Vagina (tissue), 2 donors: ENCODE data around the gene CMIP. TPM values are rescaled to one million over a fixed set of nuclear protein-coding genes. Genes with fewer than 3 reads are reported as not detected.
A peak's percentile ranks its signal among the peaks of the same experiment; 100 is the strongest.

Source experiments
- DNase-seq, 2 donors: peaks; one replicate each; pipeline ENCODE4 v3.0.0-alpha.2; 2017; ENCODE audit errors: extremely low spot score in 2 of 2
- H3K27ac ChIP-seq: fragments of 200-600 bp; sonication (generic); one replicate; pipeline ENCODE4 v1.5.1; 2019
- H3K27me3 ChIP-seq: fragments of 200-600 bp; sonication (generic); one replicate; pipeline ENCODE4 v1.5.1; 2019
- H3K36me3 ChIP-seq, 2 donors: fragments of 200-600 bp; sonication (generic); one replicate each; pipeline ENCODE4 v1.5.1; 2017 to 2019
- H3K4me1 ChIP-seq: fragments of 200-600 bp; sonication (generic); one replicate; pipeline ENCODE4 v1.5.1; 2019
- H3K4me3 ChIP-seq, 2 donors: fragments of 200-600 bp; sonication (generic); 1 replicate in 1 of 2; 2 replicates in 1 of 2; pipeline ENCODE4 v1.5.1; 2016 to 2019
- H3K9me3 ChIP-seq: fragments of 200-600 bp; sonication (generic); one replicate; pipeline ENCODE4 v1.5.1; 2019
- CTCF ChIP-seq, 3 experiments: fragments of 450-650 bp in 2 of 3; fragments of 200-600 bp in 1 of 3; sonication (generic) in 1 of 3; IDR thresholded peaks; one replicate each; pipeline ENCODE4 v1.5.1; 2017 to 2019; ENCODE audit warnings: antibody characterized with exemption in 3 of 3, mild to moderate bottlenecking in 2 of 3, moderate library complexity in 2 of 3
- POLR2A ChIP-seq, 2 donors: fragments of 450-650 bp; IDR thresholded peaks; one replicate each; pipeline ENCODE4 v1.6.1; 2017; ENCODE audit warnings: antibody characterized with exemption in 2 of 2, mild to moderate bottlenecking in 2 of 2, moderate library complexity in 2 of 2
- POLR2AphosphoS5 ChIP-seq, 2 donors: sonication (generic); formaldehyde crosslinking; IDR thresholded peaks; one replicate each; pipeline ENCODE4 v1.9.0; 2017; ENCODE audit warnings: antibody characterized with exemption in 2 of 2, mild to moderate bottlenecking in 2 of 2, low read depth in 1 of 2; ENCODE audit not compliant: insufficient read depth in 1 of 2
- intact Hi-C: fragments of 100-400 bp; cut with DNase I; formaldehyde crosslinking; loops from one replicate; pipeline ENCODE4 v1.15.1; 2023
- total RNA-seq: library from RNA; depleted of rRNA; stranded (reverse); fragments of >200 nt; gene quantifications from one replicate; pipeline ENCODE4 v1.2.3, GENCODE V29; 2016

Gene CMIP
- total RNA-seq, 1 donor from 2014 or later, result 66.3 TPM

GRCh38 chr16:81531419-81531821 is 86.8 kb downstream of the CMIP start:
- intact Hi-C loops, result no loop called here
- peaks cover 71% of the 10 kb centered on the region for H3K4me1 ChIP-seq
- DNase-seq, result no peak

GRCh38 chr16:81532491-81533174 is 88.0 kb downstream of the CMIP start:
- Histone ChIP-seq H3K27ac (peak overlapping the region; percentile 22), H3K4me1 (peaks cover 59% of the 10 kb centered on the region), H3K27me3 (no peaks in the 10 kb centered on the region), H3K36me3 (no peaks in the 10 kb centered on the region), H3K4me3 (no peak overlapping the region), H3K9me3 (no peaks in the 10 kb centered on the region)
- DNase-seq, result no peak
- peak in 1 of 2 donors; percentile 16 for TF ChIP-seq POLR2AphosphoS5 (IDR thresholded peaks at IDR 0.05; ENCODE audit: insufficient read depth in 1 of 2, low read depth in 1 of 2)
- TF ChIP-seq POLR2A (IDR thresholded peaks at IDR 0.05), result no peak
- intact Hi-C loops, result no loop called here

More at GRCh38 chr16:81531419-81531821, 86.8 kb downstream of the CMIP start:
- peak overlapping the region; percentile 76 for H3K27ac ChIP-seq
- no peaks in the 10 kb centered on the region for H3K36me3 ChIP-seq
- H3K4me3 ChIP-seq, result no peak overlapping the region
- H3K9me3 ChIP-seq, result no peaks in the 10 kb centered on the region
- H3K27me3 ChIP-seq, result no peaks in the 10 kb centered on the region
- TF ChIP-seq CTCF (IDR thresholded peaks at IDR 0.05) (no peak), POLR2A (IDR thresholded peaks at IDR 0.05) (no peak), POLR2AphosphoS5 (IDR thresholded peaks at IDR 0.05; ENCODE audit: insufficient read depth in 1 of 2, low read depth in 1 of 2) (peak; percentile 43 to 71)

GRCh38 chr16:81533175-81533507 is 88.5 kb downstream of the CMIP start:
- Histone ChIP-seq H3K27me3 (no peaks in the 10 kb centered on the region), H3K9me3 (no peaks in the 10 kb centered on the region), H3K4me1 (peaks cover 59% of the 10 kb centered on the region), H3K36me3 (no peaks in the 10 kb centered on the region), H3K27ac (peak overlapping the region; percentile 22), H3K4me3 (no peak overlapping the region)
- TF ChIP-seq POLR2A (IDR thresholded peaks at IDR 0.05), result no peak
- TF ChIP-seq CTCF (IDR thresholded peaks at IDR 0.05), result no peak
- no peak for TF ChIP-seq POLR2AphosphoS5 (IDR thresholded peaks at IDR 0.05; ENCODE audit: insufficient read depth in 1 of 2, low read depth in 1 of 2)
- intact Hi-C loops, result no loop called here
- DNase-seq, result no peak

- H3K27ac ChIP-seq, result no peak overlapping the region
- H3K9me3 ChIP-seq, result no peaks in the 10 kb centered on the region
- H3K4me1 ChIP-seq, result peaks cover 55% of the 10 kb centered on the region
- TF ChIP-seq CTCF (IDR thresholded peaks at IDR 0.05) (no peak), POLR2A (IDR thresholded peaks at IDR 0.05) (no peak), POLR2AphosphoS5 (IDR thresholded peaks at IDR 0.05; ENCODE audit: insufficient read depth in 1 of 2, low read depth in 1 of 2) (no peak)
- intact Hi-C loops, result no loop called here
- no peak for DNase-seq
- H3K27me3 ChIP-seq, result no peaks in the 10 kb centered on the region
- H3K36me3 ChIP-seq, result no peaks in the 10 kb centered on the region
- H3K4me3 ChIP-seq, result no peak overlapping the region
Measured at GRCh38 chr16:81535679-81536360, 91.2 kb downstream of the CMIP start.

GRCh38 chr16:81536648-81537047 is 92.0 kb downstream of the CMIP start:
- H3K4me3 ChIP-seq, result no peak overlapping the region
- peaks cover 51% of the 10 kb centered on the region for H3K4me1 ChIP-seq
- no peaks in the 10 kb centered on the region for H3K27me3 ChIP-seq
- TF ChIP-seq CTCF (IDR thresholded peaks at IDR 0.05), result no peak
- intact Hi-C loops, result no loop called here
- no peak for DNase-seq
- no peaks in the 10 kb centered on the region for H3K9me3 ChIP-seq
- no peak overlapping the region for H3K27ac ChIP-seq
- H3K36me3 ChIP-seq, result no peaks in the 10 kb centered on the region
